Middle frontal gyrus (tissue), 1 donor: Measurements from ENCODE around the gene RIPOR2.
"Not testable (repeated sequence)": the region's sequence is repeated elsewhere in the genome, so short reads cannot be mapped to it uniquely, and the experiment has no call there.

Experiments
- DNase-seq: peaks from one replicate; pipeline ENCODE4 v3.0.0-alpha.2; 2015; ENCODE audit warnings: low spot score; ENCODE audit errors: extremely low spot score

RIPOR2 gene

DNA sequence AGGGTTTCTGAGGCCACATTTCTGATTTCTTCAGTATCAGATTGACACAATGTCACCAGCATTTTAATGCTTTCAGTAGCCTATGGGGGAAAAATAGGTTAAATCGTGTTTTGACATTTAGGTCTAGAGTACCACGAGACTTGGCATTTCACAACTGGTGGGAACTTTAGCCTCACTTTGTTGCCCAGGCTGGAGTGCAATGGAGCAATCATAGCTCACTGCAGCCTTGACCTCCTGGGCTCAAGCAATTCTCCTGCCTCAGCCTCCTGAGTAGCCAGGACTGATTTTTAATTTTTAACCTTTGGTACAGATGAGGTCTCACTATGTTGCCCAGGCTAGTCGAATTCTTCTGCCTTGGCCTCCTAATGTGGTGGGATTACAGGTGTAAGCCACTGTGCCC is 126.0 kb downstream of the RIPOR2 start:
- DNase-seq = no peak

DNA sequence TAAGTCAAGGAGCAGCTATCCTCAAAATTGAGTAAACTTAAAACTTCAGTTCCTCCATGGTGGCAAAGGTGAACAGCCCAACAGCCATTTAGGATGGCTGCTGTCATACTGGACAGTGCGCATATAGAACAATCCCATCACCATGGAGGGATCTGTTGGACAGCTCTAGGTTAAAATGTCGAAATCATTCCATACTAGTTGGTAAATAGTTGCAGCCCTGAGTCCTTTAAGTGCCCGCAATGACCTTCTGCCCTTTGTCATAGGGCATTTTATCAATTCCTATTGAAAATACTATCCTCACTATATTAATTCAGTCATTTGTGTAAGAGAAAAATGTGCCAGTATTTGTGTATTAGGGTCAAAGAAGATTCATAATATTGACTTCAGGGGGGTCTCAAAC is 128.2 kb downstream of the RIPOR2 start:
- no peak for DNase-seq

DNA sequence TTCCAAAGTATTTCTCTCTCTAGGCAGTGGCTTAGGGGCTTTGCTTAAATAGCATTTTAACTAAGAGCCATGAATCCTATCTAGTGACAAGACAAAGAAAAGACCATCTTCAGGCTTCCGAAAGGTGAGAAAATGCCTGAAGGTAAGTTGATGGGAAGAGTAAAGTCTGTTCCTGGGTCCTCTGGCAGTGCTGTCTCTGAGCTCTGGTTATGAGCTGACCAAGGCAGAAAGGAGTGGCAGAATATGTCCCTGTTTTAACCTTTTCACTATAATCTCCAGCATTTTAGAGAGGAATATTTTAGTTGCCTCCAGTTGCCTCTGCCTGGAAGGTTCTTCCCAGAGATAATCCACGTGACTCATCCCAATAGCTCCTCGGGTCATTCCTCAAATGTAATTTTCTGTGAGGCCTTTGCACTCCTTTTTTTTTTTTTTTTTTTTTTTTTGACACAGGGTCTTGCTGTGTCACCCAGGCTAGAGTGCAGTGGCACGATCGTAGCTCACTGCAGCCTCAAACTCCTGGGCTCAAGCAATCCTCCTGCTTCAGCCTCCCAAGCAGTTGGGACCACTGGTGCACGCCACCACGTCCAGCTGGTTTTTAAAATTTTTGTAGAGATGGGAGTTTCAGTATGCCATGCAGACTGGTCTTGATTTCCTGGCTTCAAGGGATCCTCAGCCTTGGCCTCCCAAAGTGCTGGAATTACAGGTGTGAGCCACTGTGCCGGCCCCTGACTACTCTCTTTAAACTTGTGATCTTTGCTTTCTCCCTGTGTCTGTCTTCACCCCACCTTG is 133.3 kb downstream of the RIPOR2 start:
- no peak for DNase-seq

DNA sequence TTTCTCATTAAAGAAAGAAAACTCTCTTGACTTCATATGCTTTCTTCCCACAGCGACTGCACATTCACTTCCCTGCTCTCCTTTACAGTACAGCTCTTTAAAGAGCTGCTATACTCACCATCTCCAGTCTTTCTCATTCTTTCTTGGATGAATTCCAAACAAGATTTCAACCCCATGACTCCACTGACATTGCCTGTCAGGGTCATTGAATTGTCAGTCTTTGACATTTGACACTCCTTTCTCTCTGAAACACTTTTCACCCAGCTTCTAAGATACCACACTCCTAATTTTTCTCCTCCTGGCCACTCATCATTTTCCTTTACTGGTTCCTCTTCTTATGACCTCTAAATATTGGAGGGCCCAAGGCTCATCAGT is 136.2 kb downstream of the RIPOR2 start:
- DNase-seq = no peak

DNA sequence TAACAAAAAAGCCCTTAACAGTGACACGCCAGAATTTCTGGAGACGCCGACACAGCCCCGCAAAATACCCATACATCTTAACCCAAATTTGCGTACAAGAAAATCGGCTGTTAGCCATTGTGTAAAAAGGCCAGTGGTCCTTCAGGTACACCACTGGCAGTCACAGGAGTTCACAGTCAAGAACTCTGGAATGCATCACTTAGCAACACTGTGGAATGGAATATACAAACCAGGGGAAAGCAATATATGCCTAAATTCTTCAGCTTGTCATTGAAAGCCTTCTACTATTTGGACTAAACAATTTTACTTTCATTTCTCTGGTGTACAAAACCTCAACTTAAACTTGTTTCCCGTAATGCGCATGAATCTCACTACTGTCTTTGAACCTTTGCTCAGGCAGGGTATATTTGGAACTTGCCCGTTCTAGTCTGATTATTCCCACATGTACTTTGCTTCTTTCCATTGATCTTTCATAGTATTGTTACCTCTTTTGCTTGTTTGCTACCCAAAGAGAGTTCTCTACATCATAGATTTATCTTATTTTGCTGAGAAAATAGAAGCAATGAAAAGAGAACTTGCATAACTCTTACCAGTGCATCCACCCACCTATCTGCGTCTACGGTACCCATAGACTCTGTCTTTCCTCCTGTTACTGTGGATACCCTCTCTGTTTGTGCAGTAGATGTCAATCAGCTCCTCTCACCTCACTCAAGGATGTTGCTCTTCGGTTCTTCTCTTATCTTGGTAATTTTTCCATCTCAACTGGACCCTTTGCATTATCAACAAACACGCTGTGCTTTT is 136.8 kb downstream of the RIPOR2 start, which contains the start of gene ARMH2:
Gene ARMH2, minus strand, starts transcription at position 178 of the 801 bp plus-strand sequence. Its CDS starts 60 bp downstream, at position 118.
- no peak for DNase-seq

DNA sequence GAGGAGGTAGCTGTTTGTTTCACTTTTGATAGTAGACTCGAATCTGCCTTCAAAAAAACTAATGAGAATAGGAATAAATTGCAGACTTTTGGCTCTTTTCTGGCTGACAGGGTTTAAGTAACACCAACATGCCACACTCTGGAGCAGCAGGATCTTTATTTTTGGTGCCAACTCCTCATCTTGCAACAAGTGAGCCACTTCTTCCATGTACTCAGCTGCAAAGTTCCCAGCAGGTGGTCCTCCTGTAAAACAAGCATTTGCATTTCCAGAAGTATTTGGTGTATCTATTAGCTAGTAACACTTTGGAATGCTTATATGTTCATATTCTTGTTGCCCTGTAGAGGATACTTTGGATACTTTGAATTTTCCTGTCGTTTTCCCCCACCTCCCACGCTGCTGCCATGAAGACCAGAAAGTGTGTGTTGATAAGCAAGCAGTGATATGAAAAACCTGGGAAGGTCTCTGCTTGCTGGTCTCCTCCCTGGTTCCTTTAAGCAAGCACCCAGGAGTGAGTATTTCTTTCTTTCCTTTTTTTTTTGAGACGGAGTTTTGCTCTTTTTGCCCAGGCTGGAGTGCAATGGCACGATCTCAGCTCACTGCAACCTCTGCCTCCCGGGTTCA is 138.1 kb downstream of the RIPOR2 start:
- no peak for DNase-seq

DNA sequence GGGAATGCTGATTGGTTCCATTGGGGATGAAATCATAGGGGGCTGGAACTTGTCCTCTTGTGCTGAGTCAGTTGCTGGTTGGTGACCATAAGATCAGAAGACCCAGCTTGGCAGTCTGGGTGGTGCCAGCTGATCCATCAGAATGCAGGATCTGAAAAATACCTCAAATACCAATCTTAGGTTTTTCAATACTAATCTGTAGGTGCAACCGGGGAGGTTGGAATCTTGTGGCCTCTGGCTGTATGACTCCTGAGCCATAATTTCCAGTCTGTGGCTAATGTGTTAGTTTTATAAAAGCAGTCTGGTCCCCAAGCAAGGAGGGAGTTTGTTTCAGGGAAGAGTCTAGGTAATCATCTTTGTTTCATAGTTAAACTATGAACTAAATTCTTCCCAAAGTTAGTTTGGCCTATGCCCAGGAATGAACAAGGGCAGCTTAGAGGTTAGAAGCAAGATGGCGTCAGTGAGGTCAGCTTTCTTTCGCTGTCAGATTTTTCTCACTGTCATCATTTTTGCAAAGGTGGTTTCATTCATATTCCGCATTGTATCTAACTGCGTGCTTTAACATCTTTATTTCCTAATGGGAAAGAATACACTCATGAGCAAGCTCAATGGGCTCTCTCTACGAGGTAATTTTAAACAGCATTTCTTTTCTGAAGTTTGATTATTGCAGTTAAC is 139.0 kb downstream of the RIPOR2 start:
- DNase-seq = no peak

DNA sequence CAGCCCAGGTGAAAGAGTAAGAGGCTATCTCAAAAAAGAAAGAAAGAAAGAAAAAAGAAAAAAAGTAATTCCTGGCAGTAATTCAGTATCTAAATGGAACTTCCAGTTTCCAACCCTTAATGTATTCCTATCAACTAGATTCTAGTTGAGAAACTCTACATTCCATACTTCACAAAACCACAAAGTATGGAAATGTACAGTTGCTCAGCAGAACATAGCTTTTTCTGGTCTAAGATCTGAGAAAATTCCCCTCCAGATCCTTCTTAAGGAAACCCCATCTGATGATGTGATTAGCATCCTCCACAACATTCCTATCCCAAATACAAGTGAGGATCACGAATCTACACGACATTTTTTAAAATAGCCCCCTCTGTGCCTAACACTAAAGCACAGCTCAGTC is 140.7 kb downstream of the RIPOR2 start:
- DNase-seq = no peak

DNA sequence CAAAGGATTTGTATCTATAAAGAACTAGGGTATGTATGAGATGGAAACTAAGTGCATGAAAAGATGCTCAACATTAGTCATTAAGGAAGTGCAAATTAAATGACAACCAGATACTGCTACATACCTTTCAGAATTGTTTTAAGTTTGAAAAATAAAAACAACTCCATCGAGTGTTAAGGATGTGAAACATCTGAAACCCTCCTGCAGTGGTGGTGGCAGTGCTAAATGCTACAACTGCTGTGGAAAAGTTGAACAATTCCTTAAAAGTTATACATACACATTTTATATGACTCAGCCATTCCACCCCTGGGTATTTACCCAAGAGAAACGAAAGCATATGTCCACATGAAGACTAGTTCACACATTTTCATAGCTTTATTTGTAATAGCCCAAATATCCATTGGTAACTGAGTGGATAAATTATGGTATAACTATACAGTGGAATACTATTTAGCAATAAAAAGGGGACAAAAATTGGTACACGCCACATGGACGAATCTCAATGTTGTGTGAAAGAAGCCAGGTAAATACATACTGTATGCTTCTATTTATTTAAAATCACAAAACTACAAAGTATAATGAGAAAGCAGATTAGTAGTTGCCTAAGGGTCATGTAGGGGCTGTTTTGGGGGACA is 147.6 kb downstream of the RIPOR2 start:
- DNase-seq = no peak

DNA sequence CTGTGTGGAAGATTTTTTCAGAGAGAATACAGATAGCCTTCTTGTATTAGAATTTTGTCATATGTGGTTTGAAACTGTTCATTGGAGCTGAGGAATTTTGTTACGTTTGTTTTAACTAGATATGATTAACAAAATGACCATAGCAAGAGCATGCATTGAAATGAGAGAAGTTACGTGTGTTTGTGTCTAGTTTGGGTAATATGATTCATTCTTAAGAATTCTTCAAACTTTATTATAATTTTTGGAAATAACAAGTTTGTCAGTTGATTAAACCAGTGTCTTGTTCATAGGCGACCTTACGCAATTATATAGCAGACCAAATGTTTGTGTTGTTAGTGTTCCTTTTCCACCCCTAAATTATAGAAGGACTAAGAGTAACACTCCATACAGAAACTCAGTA is 155.6 kb downstream of the RIPOR2 start:
- no peak for DNase-seq

DNA sequence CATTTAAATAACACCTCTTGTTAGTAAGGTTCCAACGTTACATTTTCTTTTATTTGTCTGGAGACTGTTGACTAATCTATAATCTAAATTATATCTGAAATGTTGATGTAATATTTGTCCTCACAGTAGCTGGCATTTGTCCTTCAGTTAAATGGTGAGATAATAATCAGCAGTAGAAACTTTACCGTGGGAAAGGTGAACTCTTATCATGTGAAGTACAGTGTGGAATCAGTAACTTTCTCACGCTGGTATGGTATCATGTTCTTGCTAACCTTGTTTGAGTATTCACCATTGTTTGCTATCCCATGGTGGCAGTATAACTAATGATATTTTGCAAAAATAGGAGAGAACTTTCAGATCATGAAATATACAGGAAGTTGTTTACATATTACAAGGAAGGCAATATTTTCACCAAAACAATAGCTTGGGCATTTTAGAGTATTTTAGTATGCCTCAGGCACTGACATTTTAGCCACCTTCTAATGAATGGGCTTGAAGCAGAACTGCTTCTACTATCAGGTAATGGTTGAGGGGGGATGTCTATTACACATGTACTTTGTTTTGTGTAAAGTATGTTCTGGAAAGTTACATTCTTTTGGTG is 156.2 kb downstream of the RIPOR2 start:
- DNase-seq = no peak

DNA sequence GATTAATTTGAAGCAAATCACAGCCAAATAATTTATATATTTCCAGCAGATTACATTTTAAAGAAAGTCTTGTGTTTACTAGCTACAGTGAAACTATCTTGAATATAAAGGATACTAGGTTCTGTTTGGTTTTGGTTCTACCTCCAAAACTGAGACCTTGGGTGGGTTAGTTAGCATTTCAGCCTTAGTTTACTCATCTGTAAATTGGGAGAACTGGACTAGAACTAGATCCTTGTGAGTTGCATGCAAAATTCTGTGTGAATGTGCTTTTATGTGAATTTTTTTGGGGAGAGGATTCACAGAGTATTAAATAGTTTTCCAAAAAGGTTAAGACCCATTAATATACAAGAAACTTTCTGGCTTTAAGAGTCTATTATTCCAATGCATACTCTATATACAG is 156.9 kb downstream of the RIPOR2 start:
- no peak for DNase-seq

DNA sequence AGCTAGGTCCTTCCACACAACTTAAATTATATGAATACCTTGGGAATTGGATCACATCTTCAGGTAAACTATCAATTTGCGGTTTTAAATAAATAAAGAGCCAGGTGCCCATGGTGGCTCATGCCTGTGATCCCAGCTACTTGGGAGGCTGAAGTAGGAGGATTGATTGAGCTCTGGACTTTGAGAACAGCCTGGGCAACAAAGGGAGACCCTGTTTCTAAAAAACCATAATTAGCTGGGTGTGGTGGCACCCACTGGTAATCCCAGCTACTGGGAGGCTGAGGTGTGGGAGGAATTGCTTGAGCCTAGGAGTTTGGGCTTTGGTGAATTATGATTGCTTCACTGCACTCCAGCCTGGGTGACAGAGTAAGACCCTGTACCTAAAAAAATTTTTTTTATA is 157.6 kb downstream of the RIPOR2 start:
- DNase-seq = no peak

DNA sequence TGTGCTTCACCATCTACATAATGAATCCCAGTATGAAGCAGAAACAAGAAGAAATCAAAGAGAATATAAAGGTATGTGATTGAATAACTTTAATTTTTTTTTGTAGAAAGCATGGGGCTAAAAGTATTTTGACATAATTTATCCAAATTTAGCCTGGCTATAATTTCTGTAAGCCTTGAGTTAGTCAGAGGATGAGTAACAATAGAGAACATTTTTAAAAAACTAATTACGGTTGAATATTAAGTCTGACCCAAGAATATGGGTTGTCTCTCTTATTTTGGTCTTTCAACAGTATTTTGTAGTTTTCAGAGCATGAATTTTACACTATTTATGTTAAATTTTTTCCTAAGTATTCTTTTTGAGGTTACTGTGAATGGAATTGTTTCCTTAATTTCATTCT is 158.5 kb downstream of the RIPOR2 start:
- DNase-seq = no peak

DNA sequence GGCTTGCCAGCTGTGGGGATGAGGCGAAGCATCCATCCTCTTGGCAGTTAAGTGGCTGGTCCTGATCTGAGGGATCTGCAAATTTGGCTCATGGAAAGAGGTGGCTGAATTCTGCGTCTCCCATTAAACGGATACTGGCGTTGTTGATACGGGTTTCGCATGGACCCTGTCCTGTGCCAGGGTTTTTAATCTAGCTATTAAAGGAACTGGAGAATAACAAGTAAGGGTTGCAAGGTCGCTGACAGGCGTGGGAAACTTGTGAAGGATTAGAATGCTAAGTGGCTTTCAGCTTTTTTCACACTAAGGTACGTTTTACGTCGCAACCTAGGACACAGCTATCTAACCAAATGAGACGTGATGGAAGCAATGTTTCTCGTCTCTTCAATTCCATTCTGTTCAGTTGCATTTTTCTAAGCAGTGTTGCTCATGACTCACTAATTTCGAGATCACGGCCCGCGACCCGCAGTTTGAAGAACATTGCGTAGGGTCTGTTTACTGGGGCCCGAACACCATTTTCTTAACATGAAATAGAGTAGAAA is 160.2 kb downstream of the RIPOR2 start:
- DNase-seq = no peak

DNA sequence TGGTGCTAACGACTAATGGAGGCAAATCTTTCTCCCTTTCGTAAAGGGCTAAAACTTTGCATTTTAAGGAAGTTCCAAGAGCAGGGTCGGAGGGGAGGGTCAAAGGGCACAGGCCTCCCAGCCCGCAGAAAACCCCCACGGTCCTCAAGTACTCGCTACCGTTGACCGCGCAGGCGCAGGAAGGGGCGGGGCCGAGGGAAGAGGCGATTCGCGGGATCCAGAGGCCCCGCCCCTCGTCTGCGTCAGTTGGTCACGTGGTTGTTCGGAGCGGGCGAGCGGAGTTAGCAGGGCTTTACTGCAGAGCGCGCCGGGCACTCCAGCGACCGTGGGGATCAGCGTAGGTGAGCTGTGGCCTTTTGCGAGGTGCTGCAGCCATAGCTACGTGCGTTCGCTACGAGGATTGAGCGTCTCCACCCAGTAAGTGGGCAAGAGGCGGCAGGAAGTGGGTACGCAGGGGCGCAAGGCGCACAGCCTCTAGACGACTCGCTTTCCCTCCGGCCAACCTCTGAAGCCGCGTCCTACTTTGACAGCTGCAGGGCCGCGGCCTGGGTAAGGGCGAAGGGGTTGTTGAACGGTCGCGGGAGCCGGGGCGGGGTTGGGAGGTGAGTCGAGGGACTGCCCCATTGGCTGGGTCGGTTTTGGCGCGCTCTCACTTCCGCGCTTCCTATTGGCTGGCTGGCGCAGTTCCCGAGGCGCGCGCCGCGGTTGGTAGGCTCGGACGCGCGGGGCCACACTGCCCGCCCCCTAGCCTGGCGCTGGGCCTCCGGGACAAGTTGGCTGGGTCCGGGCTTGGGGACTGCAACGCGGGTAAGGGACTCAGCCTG is 160.9 kb downstream of the RIPOR2 start, which contains the start of gene GMNN:
Gene GMNN, plus strand, starts transcription at position 242 of the 824 bp plus-strand sequence. CDS start 2,310 bp downstream, outside the sequence.
- peak; percentile 95 for DNase-seq

DNA sequence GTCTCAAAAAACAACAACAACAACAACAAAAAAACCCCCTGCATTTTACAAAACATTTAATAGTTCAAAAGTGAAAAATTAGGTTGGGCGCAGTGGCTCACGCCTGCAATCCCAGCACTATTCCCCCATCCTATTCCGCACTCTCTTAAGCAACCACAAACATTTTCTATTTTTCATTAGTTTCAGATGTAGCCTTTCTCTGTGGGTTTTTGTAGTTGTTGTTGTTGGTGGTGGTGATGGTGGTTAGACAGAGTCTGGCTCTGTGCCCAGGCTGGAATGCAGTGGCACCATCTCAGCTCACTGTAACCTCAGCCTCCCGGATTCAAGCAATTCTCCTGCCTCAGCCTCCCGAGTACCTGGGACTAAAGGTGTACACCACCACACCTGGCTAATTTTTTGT is 167.4 kb downstream of the RIPOR2 start:
- DNase-seq = no peak

DNA sequence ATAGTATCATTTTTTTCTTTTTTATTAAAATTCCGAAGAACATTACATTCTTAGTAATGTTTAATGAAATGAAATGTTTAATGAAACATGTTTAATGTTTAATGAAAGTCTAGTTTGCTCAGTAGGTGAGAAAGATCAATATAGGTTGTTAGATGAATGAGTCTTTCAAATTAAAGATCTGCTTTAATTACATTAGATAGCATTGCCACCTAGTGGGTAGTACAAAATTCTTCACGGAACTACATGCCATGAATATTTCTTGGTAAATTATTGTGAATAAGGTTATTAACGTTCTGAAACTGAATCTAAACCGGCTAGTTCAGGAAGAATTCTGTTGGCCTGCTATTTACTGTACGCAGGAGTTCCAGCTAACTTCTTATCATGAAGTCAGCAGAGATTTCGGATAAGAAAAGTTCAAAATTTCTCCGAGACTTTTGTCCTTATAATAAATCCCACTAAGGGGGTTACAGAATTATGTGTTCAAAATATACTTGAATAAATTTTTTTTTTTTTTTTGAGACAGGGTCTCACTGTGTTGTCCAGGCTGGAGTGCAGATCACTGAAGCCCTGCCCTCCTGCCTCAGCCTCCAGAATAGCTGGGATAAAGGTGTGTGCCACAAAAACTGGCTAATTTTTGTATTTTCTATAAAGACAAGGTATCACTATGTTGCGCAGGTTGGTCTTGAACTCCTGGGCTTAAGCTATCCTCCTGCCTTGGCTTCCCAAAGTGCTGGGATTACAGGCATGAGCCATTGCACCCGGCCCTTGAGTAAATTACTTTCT is 168.9 kb downstream of the RIPOR2 start:
- no peak for DNase-seq

DNA sequence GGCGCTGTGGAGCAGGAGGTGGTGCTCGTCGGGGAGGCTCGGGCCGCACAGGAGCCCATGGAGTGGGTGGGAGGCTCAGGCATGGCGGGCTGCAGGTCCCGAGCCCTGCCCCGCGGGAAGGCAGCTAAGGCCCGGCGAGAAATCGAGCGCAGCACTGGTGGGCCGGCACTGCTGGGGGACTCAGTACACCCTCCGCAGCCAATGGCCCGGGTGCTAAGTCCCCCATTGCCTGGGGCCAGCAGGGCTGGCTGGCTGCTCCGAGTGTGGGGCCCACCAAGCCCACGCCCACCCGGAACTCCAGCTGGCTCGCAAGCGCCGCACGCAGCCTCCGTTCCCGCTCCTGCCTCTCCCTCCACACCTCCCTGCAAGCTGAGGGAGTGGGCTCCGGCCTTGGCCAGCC is 169.8 kb downstream of the RIPOR2 start:
- not testable (repeated sequence) for DNase-seq
